Measurements from ENCODE around the gene SUN1.
"Not testable (repeated sequence)": the region's sequence is repeated elsewhere in the genome, so short reads cannot be mapped to it uniquely, and the experiment has no call there.

SUN1 gene

GRCh38 chr7:803243-803635, 29.0 kb upstream of the SUN1 start:
- in situ Hi-C loops (cut with MboI; ENCODE audit: low sequenced_read_pairs) = no loop called here

GRCh38 chr7:803796-804195, 28.5 kb upstream of the SUN1 start:
- in situ Hi-C loops (cut with MboI; ENCODE audit: low sequenced_read_pairs) = not testable (repeated sequence)

DNA sequence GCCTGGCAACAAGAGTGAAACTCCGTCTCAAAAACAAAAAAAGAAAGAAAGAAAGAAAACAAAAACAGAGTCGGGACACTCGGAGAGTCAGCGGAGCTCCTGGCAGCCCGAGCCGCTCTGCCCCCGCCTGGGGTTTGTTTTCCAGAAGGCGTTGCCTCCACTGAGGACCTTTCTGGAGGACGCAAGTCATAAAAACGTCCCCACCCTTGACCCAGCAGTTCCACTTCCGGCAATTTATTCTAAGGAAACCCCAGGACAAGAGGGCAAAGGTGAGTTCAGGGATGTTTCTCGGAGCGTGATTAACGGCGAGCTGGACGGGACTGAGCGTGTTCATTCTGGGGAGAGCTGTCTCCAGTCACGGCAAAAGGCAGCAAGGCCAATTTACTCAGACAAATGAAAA, 27.0 kb upstream of the SUN1 start:
- in situ Hi-C loops (cut with MboI; ENCODE audit: low sequenced_read_pairs) = no loop called here

GRCh38 chr7:815284-816216, 16.7 kb upstream of the SUN1 start:
- in situ Hi-C loops (cut with MboI; ENCODE audit: low sequenced_read_pairs) = no loop called here

GRCh38 chr7:816300-816750, 16.0 kb upstream of the SUN1 start:
- in situ Hi-C loops (cut with MboI; ENCODE audit: low sequenced_read_pairs) = no loop called here

DNA sequence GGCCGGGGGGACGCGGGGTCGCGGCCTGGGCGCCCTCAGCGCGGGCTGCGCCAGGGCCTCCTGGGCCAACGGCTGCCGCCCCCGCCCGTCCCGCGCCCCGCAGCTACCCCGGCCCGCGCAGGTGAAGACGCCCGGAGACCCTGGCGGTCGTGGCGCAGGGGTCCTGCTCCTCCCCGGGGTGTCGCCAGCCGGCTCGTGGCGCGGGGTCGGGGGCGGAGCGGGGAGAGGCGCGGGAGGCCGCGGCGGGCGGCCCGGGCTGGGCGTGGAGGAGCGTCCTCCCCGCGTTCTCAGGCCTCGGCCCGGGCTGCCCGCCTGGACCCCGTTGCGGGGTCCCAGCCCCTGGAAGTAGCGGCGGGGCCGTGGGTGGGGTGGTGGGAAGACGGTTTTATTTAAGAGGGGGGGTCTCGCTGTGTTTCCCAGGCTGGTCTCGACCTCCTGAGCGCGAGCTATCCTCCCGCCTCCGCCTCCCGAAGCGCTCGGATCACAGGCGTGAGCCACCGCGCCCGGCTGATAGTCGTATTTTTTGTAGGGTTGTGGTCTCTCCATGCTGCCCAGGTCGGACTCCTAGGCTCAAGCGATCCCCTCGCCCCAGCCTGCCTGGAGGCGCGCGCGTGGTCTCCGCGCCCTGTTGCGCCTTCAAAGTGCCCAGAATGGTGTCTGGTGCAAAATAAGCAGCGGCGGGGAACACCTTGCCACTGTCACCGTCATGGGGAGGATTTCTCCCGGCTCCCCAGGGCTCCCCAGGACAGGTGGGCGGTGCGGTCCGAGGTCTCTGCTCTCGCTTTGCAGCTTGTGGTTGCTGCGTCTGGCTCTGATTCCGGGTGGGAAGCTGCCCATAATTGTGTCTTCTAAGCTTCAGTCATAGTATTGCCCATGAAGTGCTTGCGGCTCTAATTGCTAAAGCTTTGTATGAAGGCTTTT, 15.3 kb upstream of the SUN1 start:
- in situ Hi-C loops (cut with MboI; ENCODE audit: low sequenced_read_pairs) = no loop called here

DNA sequence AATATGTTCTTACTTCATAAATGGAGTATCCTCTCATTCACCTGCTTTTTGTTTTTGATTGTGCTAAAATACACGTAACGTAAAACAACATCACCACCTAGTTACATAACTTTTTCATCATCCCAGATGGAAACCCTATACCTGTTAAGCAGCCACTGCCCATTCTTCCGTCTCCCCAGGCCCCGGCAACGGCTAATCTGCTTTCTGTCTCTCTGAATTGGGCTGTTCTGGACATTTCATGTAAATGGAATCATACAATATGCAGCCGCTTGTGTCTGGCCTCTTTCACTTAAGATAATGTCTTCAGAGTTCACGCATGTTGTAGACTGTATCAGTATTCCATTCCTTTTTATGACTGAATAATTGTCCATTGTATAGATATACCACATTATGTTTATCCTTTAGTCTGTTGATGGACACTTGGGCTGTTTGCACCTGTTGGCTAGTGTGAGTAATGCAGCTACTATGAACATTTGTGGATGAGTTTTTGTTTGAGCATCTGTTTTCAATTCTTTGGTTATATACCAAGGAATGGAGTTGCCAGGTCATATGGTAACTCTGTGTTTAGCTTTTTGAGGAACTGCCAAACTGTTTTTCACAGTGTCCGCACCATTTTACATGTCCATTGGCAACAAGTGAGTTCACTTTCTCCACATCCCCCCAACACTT, 14.1 kb upstream of the SUN1 start:
- in situ Hi-C loops (cut with MboI; ENCODE audit: low sequenced_read_pairs) = no loop called here

DNA sequence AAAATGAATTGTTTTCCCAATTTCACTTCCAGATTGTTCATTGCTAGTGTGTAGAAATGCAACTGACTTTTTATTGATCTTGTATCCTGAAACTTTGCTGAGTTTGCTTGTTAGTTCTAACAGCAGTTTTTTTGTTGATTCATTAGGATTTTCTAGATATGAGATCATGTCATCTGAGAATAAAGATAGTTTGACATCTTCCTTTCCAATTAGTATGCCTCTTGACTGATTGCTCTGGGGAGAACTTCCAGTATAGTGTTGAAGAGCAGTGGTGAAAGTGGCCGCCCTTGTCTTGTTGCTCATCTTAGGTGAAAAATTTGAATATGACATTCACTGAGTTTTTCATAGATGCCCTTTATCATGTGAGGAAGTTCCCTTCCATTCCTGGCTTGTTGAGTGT, 11.9 kb upstream of the SUN1 start:
- in situ Hi-C loops (cut with MboI; ENCODE audit: low sequenced_read_pairs) = no loop called here

- in situ Hi-C loops (cut with MboI; ENCODE audit: low sequenced_read_pairs) = no loop called here
These were observed 10.6 kb upstream of the SUN1 start for GRCh38 chr7:821688-822087.

DNA sequence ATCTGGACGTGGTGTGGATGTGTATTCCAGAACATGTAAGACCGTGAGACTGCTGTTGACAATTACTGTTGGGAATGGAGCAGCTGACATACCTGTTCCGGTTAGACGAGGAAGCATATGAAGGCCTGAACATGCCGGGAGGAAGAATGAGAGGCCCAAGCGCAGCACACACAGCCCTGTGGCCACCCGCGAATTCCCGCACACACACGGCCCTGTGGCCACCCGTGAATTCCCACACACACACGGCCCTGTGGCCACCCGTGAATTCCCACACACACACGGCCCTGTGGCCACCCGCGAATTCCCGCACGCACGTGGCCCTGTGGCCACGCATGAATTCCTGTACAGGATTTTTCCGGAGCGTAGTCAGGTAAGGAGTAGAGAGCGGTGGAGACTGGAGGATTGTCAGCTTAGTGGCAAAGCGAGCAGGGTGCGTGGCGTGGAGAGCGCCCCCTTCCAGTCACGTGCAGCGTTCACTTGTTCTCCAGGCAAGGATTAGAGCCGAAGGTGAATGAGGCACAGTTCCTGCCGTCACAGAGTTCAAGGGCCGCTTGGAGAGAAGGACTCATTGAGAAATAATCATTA, 9.5 kb upstream of the SUN1 start:
- in situ Hi-C loops (cut with MboI; ENCODE audit: low sequenced_read_pairs) = no loop called here

DNA sequence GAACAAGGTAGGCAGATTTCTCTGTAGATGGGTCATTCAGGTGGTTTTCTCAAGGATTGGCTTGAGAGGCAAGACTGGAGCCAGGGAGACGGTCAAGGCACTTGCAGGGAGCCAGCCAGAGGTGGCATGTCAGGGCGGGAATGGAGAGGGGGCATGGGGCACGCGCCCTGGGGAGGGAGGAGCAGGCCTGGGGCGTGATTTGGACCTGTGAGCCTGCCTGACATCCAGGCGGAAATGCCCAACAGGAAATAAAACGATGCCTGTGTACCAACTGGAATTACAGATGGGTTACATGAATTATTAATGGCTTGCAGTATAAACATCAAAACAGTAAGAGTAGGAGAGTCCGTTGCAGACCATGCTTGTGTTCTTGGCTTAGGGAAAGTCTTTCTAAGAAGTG, 8.6 kb upstream of the SUN1 start:
- in situ Hi-C loops (cut with MboI; ENCODE audit: low sequenced_read_pairs) = no loop called here

GRCh38 chr7:824081-824480, 8.2 kb upstream of the SUN1 start:
- in situ Hi-C loops (cut with MboI; ENCODE audit: low sequenced_read_pairs) = no loop called here

- in situ Hi-C loops (cut with MboI; ENCODE audit: low sequenced_read_pairs) = no loop called here
These were observed 7.6 kb upstream of the SUN1 start for GRCh38 chr7:824664-825063.

GRCh38 chr7:825386-825785, 6.9 kb upstream of the SUN1 start:
- in situ Hi-C loops (cut with MboI; ENCODE audit: low sequenced_read_pairs) = no loop called here

GRCh38 chr7:826230-826917, 5.9 kb upstream of the SUN1 start:
- in situ Hi-C loops (cut with MboI; ENCODE audit: low sequenced_read_pairs) = no loop called here

DNA sequence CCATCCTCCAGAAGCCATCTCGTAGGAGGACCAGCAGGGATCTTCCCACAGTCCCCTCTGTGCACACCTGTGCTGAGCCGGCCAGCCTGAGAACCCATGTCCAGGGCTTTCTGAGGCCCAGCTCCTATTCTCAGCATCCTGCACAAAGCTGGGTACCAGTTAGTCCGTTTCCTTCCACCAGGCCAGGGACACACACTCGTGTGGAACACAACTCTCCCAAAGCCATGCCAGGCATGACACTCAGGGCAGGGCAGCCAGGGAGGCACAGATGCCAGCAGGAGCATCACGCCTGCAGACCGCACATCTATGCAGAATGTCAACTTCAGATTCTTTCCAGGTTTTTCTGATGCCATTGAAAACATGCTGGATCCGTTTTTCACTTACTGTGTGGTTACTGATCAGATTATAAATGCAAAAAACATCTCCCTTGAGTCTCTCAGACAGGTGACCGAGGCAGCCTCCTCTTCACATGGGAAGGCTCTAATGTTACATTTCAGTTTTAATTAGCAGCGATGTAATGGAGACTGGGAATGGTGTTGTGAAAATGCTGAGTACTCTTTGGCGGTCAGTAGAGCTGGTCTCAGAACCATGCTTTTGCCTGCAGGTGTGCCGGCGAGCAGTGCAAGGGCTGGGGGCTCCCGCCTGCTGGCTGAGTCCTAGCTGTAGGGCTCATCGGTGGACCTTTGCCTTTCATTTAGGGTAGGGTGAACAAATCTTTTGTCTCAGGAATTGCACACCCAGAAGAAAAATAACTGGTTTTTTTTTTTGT, 3.3 kb upstream of the SUN1 start:
- in situ Hi-C loops (cut with MboI; ENCODE audit: low sequenced_read_pairs) = no loop called here

DNA sequence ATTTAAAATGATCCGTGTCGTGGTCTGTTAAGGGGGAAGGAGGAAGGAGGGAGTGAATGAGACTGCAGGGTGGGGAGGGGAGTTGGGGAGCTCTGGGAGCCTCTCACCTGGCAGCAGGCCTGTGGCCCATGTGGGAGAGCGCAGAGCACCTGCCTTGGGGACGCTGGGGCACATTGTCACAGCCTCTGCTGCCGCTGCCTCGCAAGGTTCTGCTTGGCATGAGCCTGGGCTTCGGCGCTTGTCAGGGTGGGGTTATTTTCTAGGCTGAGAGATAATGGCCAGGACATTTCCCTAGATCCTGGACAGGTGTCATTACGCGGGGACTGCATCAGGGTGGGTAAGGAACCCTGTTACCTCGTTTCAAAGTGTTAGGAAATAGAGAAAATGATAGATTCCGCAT, 2.2 kb upstream of the SUN1 start:
- in situ Hi-C loops (cut with MboI; ENCODE audit: low sequenced_read_pairs) = no loop called here

- in situ Hi-C loops (cut with MboI; ENCODE audit: low sequenced_read_pairs) = no loop called here
These were observed 595 bp upstream of the SUN1 start for GRCh38 chr7:831596-832166.

DNA sequence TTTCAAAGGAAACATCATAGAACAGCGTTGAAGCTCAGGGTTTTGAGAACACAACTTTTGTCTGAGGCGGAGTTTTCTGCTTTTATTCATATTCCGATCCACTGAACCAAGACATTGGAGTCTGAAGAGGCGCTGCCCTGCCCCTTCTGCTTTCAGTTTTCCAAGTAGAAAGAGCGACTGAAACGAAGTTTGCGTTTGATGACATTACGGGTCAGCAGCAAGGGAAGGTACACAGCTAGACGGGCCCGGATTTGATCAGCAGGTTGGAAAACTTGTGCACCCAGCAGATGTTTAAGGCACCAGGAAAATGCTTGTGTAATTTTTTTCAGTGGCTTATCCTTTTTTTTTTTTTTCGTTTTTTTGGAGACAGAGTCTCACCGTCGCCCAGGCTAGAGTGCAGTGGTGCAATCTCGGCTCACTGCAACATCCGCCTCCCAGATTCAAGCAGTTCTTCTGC, 720 bp downstream of the SUN1 start:
- in situ Hi-C loops (cut with MboI; ENCODE audit: low sequenced_read_pairs) = no loop called here
